Esophagus squamous epithelium (tissue), 5 donors: ENCODE measurements around the gene A4GALT. TPM values are rescaled to one million over a fixed set of nuclear protein-coding genes. Genes with fewer than 3 reads are reported as not detected.
A peak's percentile ranks its signal among the peaks of the same experiment; 100 is the strongest.

Experiments used
- DNase-seq: peaks from one replicate; lab custom pipeline; 2025; lab: John Stamatoyannopoulos, UW
- H3K27ac ChIP-seq, 4 donors: fragments of 200-600 bp; sonication (generic); one replicate each; pipeline ENCODE4 v1.5.1; 2016 to 2019; ENCODE audit warnings: mild to moderate bottlenecking in 1 of 4
- H3K27me3 ChIP-seq, 4 donors: fragments of 200-600 bp; sonication (generic); 1 replicate in 3 of 4; 2 replicates in 1 of 4; pipeline versions ENCODE4 v1.5.1 to v1.6.0; 2017 to 2021; ENCODE audit warnings: antibody characterized with exemption in 1 of 4
- H3K36me3 ChIP-seq, 3 donors: fragments of 200-600 bp; sonication (generic); one replicate each; pipeline ENCODE4 v1.5.1; 2016 to 2019
- H3K4me1 ChIP-seq, 3 donors: fragments of 200-600 bp; sonication (generic); one replicate each; pipeline ENCODE4 v1.5.1; 2017 to 2019
- H3K4me3 ChIP-seq, 4 donors: fragments of 200-600 bp; sonication (generic); 1 replicate in 3 of 4; 2 replicates in 1 of 4; pipeline ENCODE4 v1.5.1; 2016 to 2019; ENCODE audit warnings: mild to moderate bottlenecking in 2 of 4, moderate library complexity in 1 of 4
- H3K9me3 ChIP-seq, 3 donors: fragments of 200-600 bp; sonication (generic); one replicate each; pipeline ENCODE4 v1.5.1; 2016 to 2019
- CTCF ChIP-seq, 6 experiments: fragments of 450-650 bp in 4 of 6; fragments of 200-600 bp in 2 of 6; sonication (generic) in 2 of 6; IDR thresholded peaks; one replicate each; pipeline ENCODE4 v1.5.1; 2016 to 2019; ENCODE audit warnings: antibody characterized with exemption in 6 of 6, mild to moderate bottlenecking in 4 of 6, moderate library complexity in 4 of 6
- POLR2A ChIP-seq, 4 donors: fragments of 450-650 bp; IDR thresholded peaks; one replicate each; pipeline ENCODE4 v1.6.1; 2017; ENCODE audit warnings: antibody characterized with exemption in 4 of 4, mild to moderate bottlenecking in 4 of 4, moderate library complexity in 3 of 4
- whole genome bisulfite sequencing, 2 donors: methylation state at CpG; one replicate each; pipeline ENCODE4 v1.1.5; 2018; 5-methylcytosine and 5-hydroxymethylcytosine counted together
- intact Hi-C: fragments of 100-400 bp; cut with DNase I; formaldehyde crosslinking; loops from one replicate; pipeline ENCODE4 v1.15.0; 2022
- total RNA-seq, 4 donors: library from RNA; depleted of rRNA; stranded (reverse); fragments of >200 nt; gene quantifications; one replicate each; pipeline ENCODE4 v1.1.0, GENCODE V29; 2016
- donor health status: DM: yes; HTN: yes; CAD: no.

The A4GALT gene
- total RNA-seq, 4 donors from 2014 or later, result 13.9 to 22.0 (median 17.6) TPM

GRCh38 chr22:42700355-42700754 lies 20.3 kb downstream of the A4GALT start:
- intact Hi-C loops, result no loop called here
- peak overlapping the region in 3 of 4 donors; percentile 86 to 89 (median 88) for H3K27ac ChIP-seq
- WGBS, 2 donors, result 72% methylated on average over 2 of the region's 8 CpGs; no CpG with 5 or more reads in 1 of the 2 donors
- H3K9me3 ChIP-seq, result no peaks in the 10 kb centered on the region
- no peak for TF ChIP-seq CTCF (IDR thresholded peaks at IDR 0.05)
- no peak for TF ChIP-seq POLR2A (IDR thresholded peaks at IDR 0.05)
- H3K4me1 ChIP-seq, result peaks cover 21 to 79% (median 43%) of the 10 kb centered on the region in 3 donors
- no peaks in the 10 kb centered on the region for H3K36me3 ChIP-seq
- no peak for DNase-seq
- no peaks in the 10 kb centered on the region for H3K27me3 ChIP-seq
- no peak overlapping the region for H3K4me3 ChIP-seq

- TF ChIP-seq POLR2A (IDR thresholded peaks at IDR 0.05) (no peak), CTCF (IDR thresholded peaks at IDR 0.05) (no peak)
- peaks cover 25 to 83% (median 45%) of the 10 kb centered on the region in 3 donors for H3K4me1 ChIP-seq
- no peaks in the 10 kb centered on the region for H3K27me3 ChIP-seq
- H3K27ac ChIP-seq, result peak overlapping the region; percentile 66 to 89 (median 87)
- H3K4me3 ChIP-seq, result no peak overlapping the region
- no peaks in the 10 kb centered on the region for H3K9me3 ChIP-seq
- no peak for DNase-seq
- 34 to 89% methylated on average over 2 to 10 of the region's 12 CpGs for WGBS, 2 donors
- H3K36me3 ChIP-seq, result peaks cover 0 to 4% (median 0%) of the 10 kb centered on the region in 3 donors
- intact Hi-C loops, result no loop called here
These were observed 20.7 kb downstream of the A4GALT start for GRCh38 chr22:42699976-42700352.

- Histone ChIP-seq H3K27ac (peak overlapping the region; percentile 66 to 89 (median 87)), H3K27me3 (no peaks in the 10 kb centered on the region), H3K4me1 (peaks cover 26 to 80% (median 45%) of the 10 kb centered on the region in 3 donors), H3K9me3 (no peaks in the 10 kb centered on the region), H3K4me3 (peak overlapping the region in 1 of 4 donors; percentile 38), H3K36me3 (peaks cover 0 to 9% (median 4%) of the 10 kb centered on the region in 3 donors)
- WGBS, 2 donors, result 41 to 45% methylated on average over 8 to 10 of the region's 17 CpGs
- intact Hi-C loops, result no loop called here
- TF ChIP-seq POLR2A (IDR thresholded peaks at IDR 0.05) (no peak), CTCF (IDR thresholded peaks at IDR 0.05) (no peak)
- no peak for DNase-seq
These were observed 21.2 kb downstream of the A4GALT start for GRCh38 chr22:42699281-42699975.

- peaks cover 4 to 28% (median 11%) of the 10 kb centered on the region in 3 donors for H3K36me3 ChIP-seq
- peak overlapping the region; percentile 66 to 89 (median 87) for H3K27ac ChIP-seq
- H3K4me3 ChIP-seq, result no peak overlapping the region
- DNase-seq, result no peak
- no peaks in the 10 kb centered on the region for H3K27me3 ChIP-seq
- TF ChIP-seq POLR2A (IDR thresholded peaks at IDR 0.05) (no peak), CTCF (IDR thresholded peaks at IDR 0.05) (no peak)
- 15% methylated on average over 6 of the region's 16 CpGs; no CpG with 5 or more reads in 1 of the 2 donors for WGBS, 2 donors
- intact Hi-C loops, result no loop called here
- peaks cover 26 to 71% (median 45%) of the 10 kb centered on the region in 3 donors for H3K4me1 ChIP-seq
- H3K9me3 ChIP-seq, result no peaks in the 10 kb centered on the region
These were observed 23.1 kb downstream of the A4GALT start for GRCh38 chr22:42697542-42698013.

GRCh38 chr22:42696331-42696967 lies 24.2 kb downstream of the A4GALT start:
- intact Hi-C loops, result no loop called here
- Histone ChIP-seq H3K4me1 (peaks cover 26 to 77% (median 45%) of the 10 kb centered on the region in 3 donors), H3K4me3 (no peak overlapping the region), H3K27me3 (no peaks in the 10 kb centered on the region), H3K27ac (peak overlapping the region; percentile 66 to 89 (median 87)), H3K36me3 (peaks cover 4 to 39% (median 11%) of the 10 kb centered on the region in 3 donors), H3K9me3 (no peaks in the 10 kb centered on the region)
- no peak for TF ChIP-seq CTCF (IDR thresholded peaks at IDR 0.05)
- no peak for TF ChIP-seq POLR2A (IDR thresholded peaks at IDR 0.05)
- DNase-seq, result no peak
- 78 to 91% methylated on average over 9 to 10 of the region's 10 CpGs for WGBS, 2 donors
